GM19043 (cell line): Measurements from ENCODE around the gene VSIG10L2.
"Not testable (repeated sequence)": the region's sequence is repeated elsewhere in the genome, so short reads cannot be mapped to it uniquely, and the experiment has no call there.

ENCODE experiments used
- ATAC-seq: cut with Tn5 transposase; IDR thresholded peaks from one replicate; pipeline ENCODE4 v1.9.1; 2021; ENCODE audit warnings: low read depth; ENCODE audit not compliant: unreplicated experiment

VSIG10L2 gene

GRCh38 chr11:125945797-125946520 is at the start of gene VSIG10L2:
Gene VSIG10L2, plus strand, starts transcription at chr11:125946044. Its CDS starts 12 bp downstream, at chr11:125946056.
- ATAC-seq = no peak

GRCh38 chr11:125901872-125902271 is 44.0 kb upstream of the VSIG10L2 start:
- no peak for ATAC-seq

GRCh38 chr11:125902277-125902926 is 43.4 kb upstream of the VSIG10L2 start:
- ATAC-seq = no peak

GRCh38 chr11:125902927-125903710 is 42.7 kb upstream of the VSIG10L2 start, which contains the start of gene PUS3:
Gene PUS3, minus strand, starts transcription at chr11:125903206. Its CDS starts 6,922 bp downstream, at chr11:125896284.
- ATAC-seq = peak; percentile 99

- no peak for ATAC-seq
Observed at GRCh38 chr11:125903711-125904659, 41.9 kb upstream of the VSIG10L2 start, which contains the start of gene DDX25. Gene DDX25, plus strand, starts transcription at chr11:125904508. Its CDS starts 10 bp downstream, at chr11:125904518.

- no peak for ATAC-seq
Observed at GRCh38 chr11:125904678-125905077, 41.2 kb upstream of the VSIG10L2 start.

- no peak for ATAC-seq
Observed at GRCh38 chr11:125910226-125910849, 35.5 kb upstream of the VSIG10L2 start.

- not testable (repeated sequence) for ATAC-seq
Observed at GRCh38 chr11:125914601-125915000, 31.2 kb upstream of the VSIG10L2 start.

- ATAC-seq = no peak
Observed at GRCh38 chr11:125916683-125917347, 29.0 kb upstream of the VSIG10L2 start.

GRCh38 chr11:125918140-125918840 is 27.6 kb upstream of the VSIG10L2 start:
- ATAC-seq = no peak

GRCh38 chr11:125921042-125921441 is 24.8 kb upstream of the VSIG10L2 start:
- no peak for ATAC-seq

GRCh38 chr11:125922156-125922555 is 23.7 kb upstream of the VSIG10L2 start:
- ATAC-seq = no peak

GRCh38 chr11:125923012-125923579 is 22.7 kb upstream of the VSIG10L2 start:
- peak; percentile 72 for ATAC-seq

- no peak for ATAC-seq
Observed at GRCh38 chr11:125923633-125924032, 22.2 kb upstream of the VSIG10L2 start.

GRCh38 chr11:125924384-125925007 is 21.3 kb upstream of the VSIG10L2 start:
- ATAC-seq = no peak

GRCh38 chr11:125925247-125925740 is 20.6 kb upstream of the VSIG10L2 start:
- no peak for ATAC-seq

- no peak for ATAC-seq
Observed at GRCh38 chr11:125925804-125926203, 20.0 kb upstream of the VSIG10L2 start.
